HepG2 (cell line): ENCODE data around the gene VEPH1. TPM values are rescaled to one million over a fixed set of nuclear protein-coding genes. Genes with fewer than 3 reads are reported as not detected.

Source experiments
- ATAC-seq: fragments of 200-7000 bp; cut with Tn5 transposase; 3 replicates; pipeline ENCODE4 v1.9.1; 2020; ENCODE audit warnings: mild to moderate bottlenecking, moderate library complexity
- BruUV-seq: library from RNA; stranded (reverse); fragments of 400-500 nt; replicated peaks from 2 replicates; lab custom pipeline; 2021; lab: Mats Ljungman, UMichigan
- CTCF ChIA-PET: fragments of 300-600 bp; formaldehyde crosslinking; extraction: SDS; loops from one replicate; lab custom pipeline; 2021; ENCODE audit warnings: low total read pairs, inconsistent platforms, low intra/inter-chr PET ratio; lab: Yijun Ruan, JAX
- POLR2A ChIA-PET: fragments of 350-600 bp; sonication (Branson Sonifier 250); formaldehyde crosslinking; loops from one replicate; lab custom pipeline; 2020; ENCODE audit warnings: antibody characterized with exemption, inconsistent platforms; lab: Yijun Ruan, JAX
- DNase-seq: peaks from one replicate; pipeline ENCODE4 v3.0.0-alpha.2; 2015; ENCODE audit warnings: low spot score
- FAIRE-seq: peaks from 3 replicates; lab custom pipeline; 2011; peaks lifted over from hg19 to GRCh38; lab: Jason Lieb, UNC
- H2AFZ ChIP-seq: one replicate; pipeline ENCODE4 v1.6.1; 2011; ENCODE audit warnings: low read length, inconsistent platforms
- H3K27ac ChIP-seq: fragments of 300-600 bp; 3 replicates; pipeline ENCODE4 v1.8.0; 2011; ENCODE audit warnings: mixed run types, mild to moderate bottlenecking, mixed read lengths, low read length, inconsistent platforms; ENCODE audit not compliant: insufficient read depth; ENCODE audit errors: extremely low read length
- H3K27me3 ChIP-seq, 2 experiments: fragments of 200-600 bp in 1 of 2; 2 replicates in 1 of 2; 3 replicates in 1 of 2; pipeline versions ENCODE4 v1.6.0 to v1.8.0; 2011; ENCODE audit warnings: low read length in 2 of 2, mild to moderate bottlenecking in 2 of 2, moderate library complexity in 2 of 2, inconsistent platforms in 1 of 2; ENCODE audit not compliant: insufficient read depth in 2 of 2, control insufficient read depth in 1 of 2
- H3K36me3 ChIP-seq, 2 experiments: fragments of 200-600 bp in 1 of 2; replicated peaks in 1 of 2; 2 replicates in 1 of 2; 3 replicates in 1 of 2; pipeline versions ENCODE4 v1.5.1 to v1.8.0; 2011; ENCODE audit warnings: low read length in 2 of 2, inconsistent platforms in 1 of 2; ENCODE audit not compliant: insufficient read depth in 2 of 2, control insufficient read depth in 1 of 2
- H3K4me1 ChIP-seq: 2 replicates; pipeline ENCODE4 v1.5.1; 2012; ENCODE audit warnings: low read length, inconsistent platforms; ENCODE audit not compliant: insufficient read depth
- H3K4me2 ChIP-seq: 2 replicates; pipeline ENCODE4 v1.6.0; 2011; ENCODE audit warnings: low read depth, low read length, inconsistent platforms
- H3K4me3 ChIP-seq, 3 experiments: fragments of 200-600 bp in 1 of 3; sonication (generic), shearing (Covaris generic) in 1 of 3; replicated peaks in 1 of 3; 2 replicates each; pipeline ENCODE4 v1.5.1; 2011 to 2016; ENCODE audit warnings: low read length in 3 of 3, inconsistent platforms in 2 of 3, low read depth in 2 of 3, mild to moderate bottlenecking in 2 of 3, control low read depth in 1 of 3, mixed read lengths in 1 of 3; ENCODE audit not compliant: insufficient read depth in 1 of 3
- H3K79me2 ChIP-seq: one replicate; pipeline ENCODE4 v1.6.1; 2011; ENCODE audit warnings: low read length, inconsistent platforms; ENCODE audit not compliant: insufficient read depth
- H3K9ac ChIP-seq: 2 replicates; pipeline ENCODE4 v1.6.0; 2011; ENCODE audit warnings: mild to moderate bottlenecking, low read depth, low read length, inconsistent platforms; ENCODE audit not compliant: insufficient read depth
- H3K9me3 ChIP-seq: 2 replicates; pipeline ENCODE4 v1.5.1; 2012; ENCODE audit warnings: mild to moderate bottlenecking, low read length
- H4K20me1 ChIP-seq: 2 replicates; pipeline ENCODE4 v1.6.0; 2011; ENCODE audit warnings: inconsistent platforms, mild to moderate bottlenecking, low read length, moderate library complexity; ENCODE audit not compliant: insufficient read depth
- AGO1 ChIP-seq: fragments of 200-400 bp; formaldehyde crosslinking; IDR thresholded peaks from 2 replicates; pipeline ENCODE4 v1.6.1; 2017; ENCODE audit warnings: mild to moderate bottlenecking, low read depth, low read length, moderate library complexity; ENCODE audit not compliant: poor library complexity, severe bottlenecking
- ARID5B ChIP-seq: IDR thresholded peaks from 2 replicates; pipeline ENCODE4 v1.4.0; 2020; ENCODE audit warnings: mild to moderate bottlenecking, missing genetic modification reagents
- DR1 ChIP-seq: sonication (generic); formaldehyde crosslinking; IDR thresholded peaks from 2 replicates; pipeline ENCODE4 v1.8.0; 2021; ENCODE audit warnings: mild to moderate bottlenecking, missing genetic modification reagents, inconsistent platforms
- DZIP1 ChIP-seq: sonication (generic); formaldehyde crosslinking; IDR thresholded peaks from 2 replicates; pipeline ENCODE4 v1.5.0; 2020; ENCODE audit warnings: mild to moderate bottlenecking, missing genetic modification reagents
- ERF ChIP-seq: IDR thresholded peaks from 2 replicates; pipeline ENCODE4 v1.6.1; 2018; ENCODE audit warnings: missing biosample characterization, missing genetic modification reagents
- FOXP1 ChIP-seq, 2 experiments: fragments of 450-650 bp in 1 of 2; IDR thresholded peaks; 2 replicates each; pipeline ENCODE4 v1.6.1; 2017 to 2018; ENCODE audit warnings: antibody characterized with exemption in 1 of 2
- GFI1 ChIP-seq: sonication (generic); formaldehyde crosslinking; IDR thresholded peaks from 2 replicates; pipeline ENCODE4 v1.5.0; 2020; ENCODE audit warnings: missing genetic modification reagents, mild to moderate bottlenecking, borderline replicate concordance
- KLF12 ChIP-seq: sonication (generic); formaldehyde crosslinking; IDR thresholded peaks from 2 replicates; pipeline ENCODE4 v1.4.0; 2020; ENCODE audit warnings: missing genetic modification reagents, borderline replicate concordance
- MAFF ChIP-seq: IDR thresholded peaks from 2 replicates; pipeline ENCODE4 v1.6.1; 2011; ENCODE audit warnings: low read depth, low read length, improper control_type of control experiment
- RFX1 ChIP-seq: fragments of 450-650 bp; IDR thresholded peaks from 2 replicates; pipeline ENCODE4 v1.6.1; 2017
- RXRB ChIP-seq: IDR thresholded peaks from 2 replicates; pipeline ENCODE4 v1.6.1; 2016; ENCODE audit warnings: borderline replicate concordance, missing genetic modification reagents, missing compliant biosample characterization
- SIN3B ChIP-seq: fragments of 150-350 bp; IDR thresholded peaks from 2 replicates; pipeline ENCODE4 v1.6.1; 2014; ENCODE audit warnings: low read length
- SOX5 ChIP-seq: IDR thresholded peaks from 2 replicates; pipeline ENCODE4 v1.6.1; 2016; ENCODE audit warnings: borderline replicate concordance
- STAT5B ChIP-seq: sonication (generic); formaldehyde crosslinking; IDR thresholded peaks from 2 replicates; pipeline ENCODE4 v1.4.0; 2020; ENCODE audit warnings: missing genetic modification reagents
- TERF1 ChIP-seq: sonication (generic); formaldehyde crosslinking; IDR thresholded peaks from 2 replicates; pipeline ENCODE4 v1.8.0; 2022; ENCODE audit warnings: mild to moderate bottlenecking, missing genetic modification reagents, moderate library complexity
- TP53 ChIP-seq: sonication (generic); formaldehyde crosslinking; conservative IDR thresholded peaks from 2 replicates; pipeline ENCODE4 v1.4.0; 2020; ENCODE audit warnings: missing genetic modification reagents
- ZFP36 ChIP-seq: fragments of 150-350 bp; IDR thresholded peaks from 2 replicates; pipeline ENCODE4 v1.6.1; 2018; ENCODE audit warnings: borderline replicate concordance, low read length, low read depth; ENCODE audit not compliant: partially characterized antibody
- ZFP36L1 ChIP-seq: sonication (generic); formaldehyde crosslinking; IDR thresholded peaks from 2 replicates; pipeline ENCODE4 v1.8.0; 2022; ENCODE audit warnings: mild to moderate bottlenecking, missing genetic modification reagents, moderate library complexity
- ZNF121 ChIP-seq: sonication (generic); formaldehyde crosslinking; IDR thresholded peaks from 2 replicates; pipeline ENCODE4 v1.5.0; 2020; ENCODE audit warnings: mild to moderate bottlenecking, missing genetic modification reagents
- WGBS: methylation state at CpG from one replicate; pipeline ENCODE4 v1.1.6; 2017; ENCODE audit warnings: low lambda C conversion rate; 5-methylcytosine and 5-hydroxymethylcytosine counted together
- in situ Hi-C: cut with HindIII; loops from 2 replicates; pipeline ENCODE4 v1.10.0; 2017; ENCODE audit warnings: low pct_unique_long_range_greater_than_20kb; ENCODE audit not compliant: extremely low pct_ligation_motif_present
- intact Hi-C: fragments of 100-400 bp; cut with micrococcal nuclease; formaldehyde crosslinking; loops from one replicate; pipeline ENCODE4 v1.10.0; 2022; ENCODE audit not compliant: unreplicated experiment
- polyA plus RNA-seq, 8 experiments: library from polyadenylated mRNA; depleted of rRNA in 3 of 8; stranded (reverse) in 7 of 8; unstranded in 1 of 8; fragments of >200 nt; fragmentation: Illumina TruSeq in 4 of 8; extraction: Trizol in 4 of 8; gene quantifications; 2 replicates each; pipeline versions ENCODE4 v1.2.1 to v1.2.3, GENCODE V29; 2011 to 2016; ENCODE audit warnings: low read depth in 4 of 8, missing spikeins in 1 of 8, mixed read lengths in 1 of 8; ENCODE audit not compliant: insufficient read depth in 1 of 8
- total RNA-seq, 5 experiments: library from RNA; depleted of rRNA; stranded (reverse); fragments of >200 nt; fragmentation: Illumina TruSeq; extraction: Trizol; gene quantifications; 2 replicates each; pipeline ENCODE4 v1.2.3, GENCODE V29; 2016; ENCODE audit warnings: low read depth in 1 of 5

VEPH1 gene
- total and polyA plus RNA-seq, 2 of the 13 experiments (the other 11 are each of a cell fraction or from before 2014, with no cell fraction given) = not detected

- no peak for TF ChIP-seq DZIP1
- no peak for TF ChIP-seq ZFP36
- no peak for TF ChIP-seq RXRB (CRISPR knock-in tag)
- TF ChIP-seq SIN3B = no peak
Measured at GRCh38 chr3:157405457-157405856, 97.8 kb downstream of the VEPH1 start (continued).

- in situ Hi-C loops (no loop called here), intact Hi-C loops (no loop called here)
- no peaks in the 10 kb centered on the region for H3K36me3 ChIP-seq
- H3K27me3 ChIP-seq = no peaks in the 10 kb centered on the region
- H3K9me3 ChIP-seq = no peaks in the 10 kb centered on the region
- DNase-seq (no peak), ATAC-seq (no peak), FAIRE-seq (no peak)
- no peak overlapping the region for H3K9ac ChIP-seq
- no peaks in the 10 kb centered on the region for H3K79me2 ChIP-seq
- H3K4me1 ChIP-seq = no peaks in the 10 kb centered on the region
- no peak overlapping the region for H3K4me3 ChIP-seq
- no peak overlapping the region for H2AFZ ChIP-seq
- no peaks in the 10 kb centered on the region for H4K20me1 ChIP-seq
- no TSS peak for BruUV-seq
- ChIA-PET CTCF (no interaction called here), POLR2A (no interaction called here)
- WGBS = 8% methylated on average over 1 of the region's 1 CpG
- no peak overlapping the region for H3K27ac ChIP-seq
- no peak overlapping the region for H3K4me2 ChIP-seq
- TF ChIP-seq AGO1 = no peak
- no peak for TF ChIP-seq TERF1
- no peak for TF ChIP-seq SOX5 (CRISPR knock-in tag)
- no peak for TF ChIP-seq ERF
- TF ChIP-seq KLF12 (CRISPR knock-in tag) = no peak
- no peak for TF ChIP-seq FOXP1 (IDR thresholded peaks at IDR 0.05)
- TF ChIP-seq FOXP1 (CRISPR knock-in tag; IDR thresholded peaks at IDR 0.05) = no peak
- no peak for TF ChIP-seq RFX1
- TF ChIP-seq STAT5B (CRISPR knock-in tag) = no peak
- TF ChIP-seq ARID5B = no peak
- TF ChIP-seq ZNF121 (CRISPR knock-in tag) = no peak
- TF ChIP-seq ZFP36L1 = no peak
- no peak for TF ChIP-seq DR1 (CRISPR knock-in tag)
- no peak for TF ChIP-seq TP53 (CRISPR knock-in tag)
- no peak for TF ChIP-seq MAFF
- TF ChIP-seq GFI1 = no peak
Measured at GRCh38 chr3:157404381-157404780, 98.8 kb downstream of the VEPH1 start.
